ENCODE measurements around the gene ADD1. TPM values are rescaled to one million over a fixed set of nuclear protein-coding genes. Genes with fewer than 3 reads are reported as not detected.

The ADD1 gene
- total and polyA plus RNA-seq, 2 donors from 2014 or later: 232 to 313 TPM

DNA sequence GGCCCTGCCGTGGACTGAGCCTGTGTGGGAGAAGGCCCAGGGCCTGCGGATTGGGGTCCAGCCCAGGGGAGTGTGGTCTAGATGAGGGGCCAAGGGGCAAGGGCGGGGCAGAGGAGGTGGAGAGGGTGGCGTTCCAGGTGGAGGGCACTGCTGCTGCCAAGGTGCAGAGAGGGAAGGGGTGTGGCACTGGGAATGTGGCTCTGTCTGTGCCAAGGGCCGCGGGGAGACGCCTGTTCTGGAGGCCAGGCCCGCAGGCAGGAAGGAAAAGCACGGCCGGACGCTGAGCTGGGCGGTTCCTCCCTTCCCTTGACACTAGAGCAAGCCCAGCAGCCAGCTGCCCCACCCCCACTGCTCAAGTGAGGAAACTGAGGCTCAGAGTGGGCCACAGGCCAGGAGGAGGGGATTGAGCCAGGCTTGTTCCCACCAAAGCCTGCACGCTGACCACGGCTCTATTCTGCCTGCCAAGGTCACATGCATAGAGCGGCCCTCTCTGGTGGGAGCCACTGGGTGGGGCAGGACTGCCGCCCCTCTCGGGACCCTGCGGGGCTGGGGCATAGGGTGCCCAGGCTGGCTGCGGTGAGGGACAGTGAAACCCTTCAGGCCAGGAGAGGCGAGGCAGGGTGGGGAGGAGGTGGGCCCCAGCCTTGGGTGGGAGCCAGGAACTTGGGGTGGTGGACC, 37.8 kb upstream of the ADD1 start:
- H3K9ac ChIP-seq (ENCODE audit: low read length in 3 of 3): peak overlapping the region in 1 of 3 donors; percentile 34
- H3K4me3 ChIP-seq (ENCODE audit: low read length in 3 of 3): no peak overlapping the region
- no peaks in the 10 kb centered on the region for H3K9me3 ChIP-seq (ENCODE audit: control insufficient read depth in 2 of 3, insufficient read depth in 1 of 3, low read length in 3 of 3)
- intact Hi-C loops (cut with DNase I): no loop called here
- peaks cover 0 to 2% (median 0%) of the 10 kb centered on the region in 3 donors for H3K36me3 ChIP-seq (ENCODE audit: control insufficient read depth in 2 of 3, insufficient read depth in 3 of 3, low read length in 3 of 3)
- H3K27me3 ChIP-seq (ENCODE audit: control insufficient read depth, insufficient read depth, low read length): no peaks in the 10 kb centered on the region
- H3K27ac ChIP-seq (ENCODE audit: low read depth in 2 of 2, low read length in 2 of 2): peak overlapping the region in 1 of 2 donors; percentile 32
- H3K4me1 ChIP-seq (ENCODE audit: control insufficient read depth in 2 of 3, insufficient read depth in 2 of 3, low read depth in 1 of 3, low read length in 3 of 3): peaks cover 0 to 60% (median 36%) of the 10 kb centered on the region in 3 donors
- TF ChIP-seq, protein P1, sequence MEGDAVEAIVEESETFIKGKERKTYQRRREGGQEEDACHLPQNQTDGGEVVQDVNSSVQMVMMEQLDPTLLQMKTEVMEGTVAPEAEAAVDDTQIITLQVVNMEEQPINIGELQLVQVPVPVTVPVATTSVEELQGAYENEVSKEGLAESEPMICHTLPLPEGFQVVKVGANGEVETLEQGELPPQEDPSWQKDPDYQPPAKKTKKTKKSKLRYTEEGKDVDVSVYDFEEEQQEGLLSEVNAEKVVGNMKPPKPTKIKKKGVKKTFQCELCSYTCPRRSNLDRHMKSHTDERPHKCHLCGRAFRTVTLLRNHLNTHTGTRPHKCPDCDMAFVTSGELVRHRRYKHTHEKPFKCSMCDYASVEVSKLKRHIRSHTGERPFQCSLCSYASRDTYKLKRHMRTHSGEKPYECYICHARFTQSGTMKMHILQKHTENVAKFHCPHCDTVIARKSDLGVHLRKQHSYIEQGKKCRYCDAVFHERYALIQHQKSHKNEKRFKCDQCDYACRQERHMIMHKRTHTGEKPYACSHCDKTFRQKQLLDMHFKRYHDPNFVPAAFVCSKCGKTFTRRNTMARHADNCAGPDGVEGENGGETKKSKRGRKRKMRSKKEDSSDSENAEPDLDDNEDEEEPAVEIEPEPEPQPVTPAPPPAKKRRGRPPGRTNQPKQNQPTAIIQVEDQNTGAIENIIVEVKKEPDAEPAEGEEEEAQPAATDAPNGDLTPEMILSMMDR (IDR thresholded peaks at IDR 0.05; ENCODE audit: borderline replicate concordance, extremely low read depth, insufficient read depth): no peak
- FAIRE-seq (no peak), DNase-seq (peak in 2 of 5 donors; percentile 41 to 94)

GRCh38 chr4:2806390-2807355, 37.0 kb upstream of the ADD1 start:
- Histone ChIP-seq H3K4me1 (ENCODE audit: control insufficient read depth in 2 of 3, insufficient read depth in 2 of 3, low read depth in 1 of 3, low read length in 3 of 3) (peaks cover 0 to 63% (median 41%) of the 10 kb centered on the region in 3 donors), H3K4me3 (ENCODE audit: low read length in 3 of 3) (no peak overlapping the region), H3K36me3 (ENCODE audit: control insufficient read depth in 2 of 3, insufficient read depth in 3 of 3, low read length in 3 of 3) (peaks cover 0 to 2% (median 0%) of the 10 kb centered on the region in 3 donors), H3K27me3 (ENCODE audit: control insufficient read depth, insufficient read depth, low read length) (no peaks in the 10 kb centered on the region), H3K27ac (ENCODE audit: low read depth in 2 of 2, low read length in 2 of 2) (peak overlapping the region in 1 of 2 donors; percentile 43), H3K9me3 (ENCODE audit: control insufficient read depth in 2 of 3, insufficient read depth in 1 of 3, low read length in 3 of 3) (no peaks in the 10 kb centered on the region), H3K9ac (ENCODE audit: low read length in 3 of 3) (peak overlapping the region in 1 of 3 donors; percentile 34)
- intact Hi-C loops (cut with DNase I): no loop called here
- no peak for FAIRE-seq
- peak in 3 of 5 donors; percentile 42 to 90 (median 61) for DNase-seq
- TF ChIP-seq, protein P1 (IDR thresholded peaks at IDR 0.05; ENCODE audit: borderline replicate concordance, extremely low read depth, insufficient read depth): no peak

- Histone ChIP-seq H3K9me3 (ENCODE audit: control insufficient read depth in 2 of 3, insufficient read depth in 1 of 3, low read length in 3 of 3) (no peaks in the 10 kb centered on the region), H3K27me3 (ENCODE audit: control insufficient read depth, insufficient read depth, low read length) (no peaks in the 10 kb centered on the region), H3K9ac (ENCODE audit: low read length in 3 of 3) (no peak overlapping the region), H3K4me3 (ENCODE audit: low read length in 3 of 3) (no peak overlapping the region), H3K27ac (ENCODE audit: low read depth in 2 of 2, low read length in 2 of 2) (no peak overlapping the region), H3K36me3 (ENCODE audit: control insufficient read depth in 2 of 3, insufficient read depth in 3 of 3, low read length in 3 of 3) (peaks cover 0 to 2% (median 0%) of the 10 kb centered on the region in 3 donors), H3K4me1 (ENCODE audit: control insufficient read depth in 2 of 3, insufficient read depth in 2 of 3, low read depth in 1 of 3, low read length in 3 of 3) (peaks cover 0 to 68% (median 43%) of the 10 kb centered on the region in 3 donors)
- DNase-seq (peak in 1 of 5 donors; percentile 80), FAIRE-seq (no peak)
- TF ChIP-seq, protein P1 (IDR thresholded peaks at IDR 0.05; ENCODE audit: borderline replicate concordance, extremely low read depth, insufficient read depth): no peak
- intact Hi-C loops (cut with DNase I): no loop called here
Observed at GRCh38 chr4:2807571-2807970, 36.1 kb upstream of the ADD1 start.
